ENCODE data around the gene LGI4.
"Not testable (repeated sequence)": the region's sequence is repeated elsewhere in the genome, so short reads cannot be mapped to it uniquely, and the experiment has no call there.

The LGI4 gene

DNA sequence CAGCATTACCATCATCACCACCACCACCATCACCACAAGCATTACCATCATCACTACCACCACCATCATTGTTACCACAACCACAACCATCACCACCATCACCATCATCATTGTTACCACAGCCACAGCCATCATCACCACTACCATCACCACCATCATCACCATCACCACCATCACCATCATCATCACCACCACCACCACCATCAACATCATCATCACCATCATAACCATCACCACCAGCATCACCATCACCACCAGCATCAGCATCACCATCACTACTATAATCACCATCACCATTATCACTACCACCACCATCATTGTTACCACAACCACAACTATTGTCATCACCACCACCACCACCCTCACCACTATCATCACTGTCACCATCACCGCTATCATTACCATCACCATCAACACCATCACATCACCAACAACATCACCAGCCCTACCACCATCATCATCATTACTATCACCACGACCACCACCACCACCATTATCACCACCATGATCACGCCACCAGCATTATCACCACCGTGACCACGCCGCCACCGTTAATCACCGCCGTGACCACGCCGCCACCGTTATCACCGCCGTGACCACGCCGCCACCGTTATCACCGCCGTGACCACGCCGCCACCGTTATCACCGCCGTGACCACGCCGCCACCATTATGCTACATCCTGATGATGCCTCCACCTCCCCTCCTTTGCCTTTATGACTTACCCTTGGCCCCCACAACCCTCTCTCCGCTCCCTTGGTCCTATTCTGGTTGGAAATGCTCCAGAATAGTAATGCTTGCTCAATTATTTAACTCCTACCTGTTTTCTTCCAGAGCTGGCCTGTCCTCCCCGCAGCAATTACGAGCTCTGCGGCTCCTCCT lies 29.2 kb downstream of the LGI4 start:
- no peak for DNase-seq

DNA sequence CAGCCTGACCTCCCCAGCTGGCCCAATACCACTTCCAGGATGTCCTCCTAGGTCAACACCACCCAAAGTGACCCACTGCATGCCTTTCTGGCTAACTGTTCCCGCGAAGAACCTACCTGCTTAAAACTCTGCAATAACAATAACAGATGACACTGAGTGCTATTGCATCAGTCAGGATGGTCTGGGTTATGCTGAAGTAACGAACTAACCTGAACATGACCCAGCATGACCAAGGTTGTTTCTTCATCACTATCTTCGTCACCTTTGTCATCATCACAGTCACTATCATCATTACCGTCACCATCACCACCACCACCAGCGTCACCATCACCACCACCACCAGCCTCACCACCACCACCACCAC lies 29.8 kb downstream of the LGI4 start:
- no peak for DNase-seq

DNA sequence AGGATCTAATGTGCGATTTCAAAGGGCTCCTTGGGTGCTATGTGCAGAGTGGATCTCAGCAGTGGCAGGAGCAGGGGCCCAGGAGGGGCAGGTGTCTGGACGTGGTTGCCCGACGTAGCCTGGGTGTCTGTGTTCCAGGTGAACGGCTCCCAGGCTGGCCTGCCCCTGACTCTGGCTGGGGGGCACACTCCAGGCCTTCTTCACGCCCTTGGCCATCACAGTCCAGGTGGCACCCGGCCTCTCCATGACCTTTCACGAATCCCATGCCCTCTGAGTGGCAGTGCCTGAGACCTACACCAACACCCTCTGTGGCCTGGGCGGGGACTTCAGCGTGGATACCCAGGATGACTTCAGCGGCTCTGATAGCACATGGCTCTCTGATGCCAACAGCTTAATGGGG lies 30.5 kb downstream of the LGI4 start:
- DNase-seq, result no peak

DNA sequence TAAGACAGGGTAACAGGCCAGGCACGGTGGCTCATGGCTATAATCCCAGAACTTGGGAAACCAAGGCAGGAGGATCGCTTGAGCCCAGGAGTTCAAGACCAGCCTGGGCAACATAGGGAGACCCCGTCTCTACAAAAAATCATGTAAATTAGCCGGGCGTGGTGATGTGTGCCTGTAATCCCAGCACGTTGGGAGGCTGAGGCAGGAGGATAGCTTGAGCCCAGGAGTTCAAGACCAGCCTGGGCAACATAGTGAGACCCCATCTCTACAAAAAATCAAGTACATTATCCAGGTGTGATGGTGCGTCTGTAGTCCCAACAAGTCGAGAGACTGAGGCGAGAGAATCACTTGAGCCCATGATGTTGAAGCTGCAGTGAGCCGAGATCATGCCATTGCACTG lies 31.2 kb downstream of the LGI4 start:
- DNase-seq, result not testable (repeated sequence)

DNA sequence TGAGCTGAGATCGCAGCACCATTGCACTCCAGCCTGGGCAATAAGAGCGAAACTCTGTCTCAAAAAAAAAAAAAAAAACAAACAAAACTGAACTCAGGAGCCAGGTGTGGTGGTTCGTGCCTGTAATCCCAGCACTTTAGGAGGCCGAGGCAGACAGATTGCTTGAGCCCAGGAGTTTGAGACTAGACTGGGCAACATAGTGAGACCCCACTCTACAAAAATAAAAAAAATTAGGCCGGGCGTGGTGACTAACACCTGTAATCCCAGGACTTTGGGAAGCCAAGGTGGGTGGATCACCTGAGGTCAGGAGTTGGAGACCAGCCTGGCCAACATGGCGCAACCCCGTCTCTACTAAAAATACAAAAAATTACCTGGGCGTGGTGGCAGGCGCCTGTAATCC lies 32.9 kb downstream of the LGI4 start:
- DNase-seq, result not testable (repeated sequence)

DNA sequence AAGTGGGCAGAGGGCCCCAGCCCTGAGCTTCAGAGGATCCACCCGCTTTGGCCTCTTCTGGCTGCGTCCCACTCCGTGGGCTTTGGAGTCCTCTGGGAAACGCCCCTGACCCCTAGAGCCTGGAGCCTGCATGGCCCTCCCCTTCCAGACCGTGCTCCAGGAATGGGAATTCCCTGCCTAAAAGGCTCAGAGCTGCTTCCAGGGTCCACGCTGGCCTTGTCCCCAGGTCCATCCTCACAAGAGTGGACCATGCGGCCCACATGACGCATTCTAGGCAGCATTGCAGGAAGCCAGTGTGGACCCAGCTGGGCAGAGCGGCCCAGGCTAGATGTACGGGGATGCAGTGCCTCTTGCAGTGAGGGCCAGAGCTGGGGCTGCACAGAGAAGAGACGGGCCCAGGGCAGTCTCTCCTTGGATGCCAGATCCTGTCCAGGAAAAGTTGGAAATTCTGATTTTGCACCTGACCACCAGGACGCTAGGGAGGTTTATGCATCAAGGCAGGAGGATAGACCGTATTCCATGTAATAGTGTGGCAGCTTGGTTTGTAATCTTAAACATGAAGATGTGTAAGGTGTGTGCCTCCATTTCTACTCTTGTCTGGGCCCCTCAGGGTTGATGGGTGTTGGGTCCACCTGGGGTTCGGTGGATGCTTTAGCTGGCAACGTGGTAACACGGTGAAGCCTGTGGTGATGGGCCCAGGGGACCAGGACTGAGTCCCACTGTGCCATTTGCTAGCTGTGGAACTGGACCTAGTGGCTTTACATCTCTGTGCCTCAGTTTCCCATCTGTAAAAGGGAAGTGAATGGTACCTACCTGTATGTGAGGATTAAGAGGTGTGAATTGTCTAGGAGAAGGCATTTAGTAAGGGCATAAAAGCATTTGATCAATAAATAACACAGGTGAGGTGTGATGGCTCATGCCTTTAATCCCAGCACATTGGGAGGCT lies 34.0 kb downstream of the LGI4 start:
- no peak for DNase-seq

DNA sequence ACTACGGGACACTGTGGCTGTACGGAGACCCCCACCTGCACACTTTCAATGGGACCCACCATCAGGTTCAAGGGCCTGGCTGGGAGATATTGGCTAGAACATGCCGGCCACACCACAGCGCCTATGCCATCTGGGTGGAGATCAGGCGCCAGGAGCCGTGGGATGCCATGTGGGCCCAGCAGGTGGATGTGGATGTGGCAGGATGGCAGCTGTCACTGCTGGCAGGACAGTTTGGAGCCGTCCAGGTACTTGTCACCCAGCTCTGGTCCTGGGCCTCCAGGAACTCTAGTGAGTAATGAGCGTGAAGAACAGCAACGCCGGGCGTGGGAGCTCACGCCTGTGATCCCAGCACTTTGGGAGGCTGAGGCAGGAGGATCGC lies 35.0 kb downstream of the LGI4 start:
- no peak for DNase-seq

DNA sequence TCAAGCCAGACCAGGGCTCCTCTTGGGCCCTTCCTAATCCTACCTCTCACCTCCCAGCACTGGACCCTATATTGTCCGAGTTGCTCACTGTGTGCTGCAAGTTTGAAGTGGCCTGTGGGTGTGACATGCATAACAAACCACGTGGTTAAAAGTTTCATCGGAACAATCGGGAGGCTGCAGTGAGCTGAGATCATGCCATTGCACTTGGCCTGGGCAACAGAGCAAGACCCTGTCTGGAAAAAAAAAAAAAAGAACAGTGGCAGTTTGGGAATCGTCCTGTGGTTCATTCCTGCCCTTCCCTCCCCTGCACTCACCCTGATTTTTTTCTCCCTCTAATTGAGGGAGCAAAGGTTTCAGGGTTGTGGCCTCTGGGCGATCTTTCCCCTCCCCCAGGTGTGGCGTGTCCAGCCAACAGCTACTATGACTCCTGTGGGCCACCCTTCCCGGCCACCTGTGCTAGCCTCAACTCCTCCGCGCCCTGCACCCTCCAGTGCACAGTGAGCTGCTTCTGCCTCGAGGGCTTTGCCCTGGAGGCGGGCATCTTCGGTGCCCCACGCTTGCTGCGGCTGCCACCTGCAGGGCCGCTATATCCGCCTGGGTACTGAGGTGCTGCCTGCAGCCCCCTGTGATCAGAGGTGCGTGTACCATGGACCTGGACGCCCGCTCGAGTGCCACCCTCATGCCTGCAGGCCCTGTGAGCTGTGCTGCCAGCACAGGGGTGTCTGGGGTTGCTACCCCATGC lies 35.5 kb downstream of the LGI4 start:
- DNase-seq, result no peak

DNA sequence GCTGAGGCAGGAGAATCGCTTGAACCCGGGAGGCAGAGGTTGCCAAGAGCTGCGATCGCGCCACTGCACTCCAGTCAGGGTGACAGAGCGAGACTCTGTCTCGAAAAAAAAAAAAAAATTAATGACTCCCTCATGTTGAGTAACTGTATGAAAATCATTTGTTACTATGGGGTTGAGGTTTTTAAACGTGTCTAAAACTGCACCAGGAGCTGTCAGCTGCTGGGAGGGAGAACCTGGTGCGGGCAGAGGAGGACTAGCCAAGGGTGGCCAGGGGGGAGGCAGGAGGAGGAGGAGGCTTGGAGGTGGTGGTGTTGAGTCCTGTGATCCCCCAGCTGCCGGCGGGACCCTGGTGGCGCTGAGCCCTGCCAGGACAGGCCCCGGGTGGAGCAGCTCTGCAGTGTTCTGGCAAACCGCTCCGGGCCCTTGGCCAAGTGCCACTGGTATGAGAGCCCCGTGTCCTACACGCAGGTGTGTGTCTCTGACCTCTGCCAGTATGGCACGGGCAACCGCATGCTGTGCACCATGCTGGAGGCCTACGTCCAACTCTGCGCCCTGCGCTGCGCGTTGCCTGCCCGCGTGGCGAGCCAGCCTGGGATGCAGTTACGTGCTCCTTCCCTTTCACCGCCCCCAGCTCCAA lies 36.3 kb downstream of the LGI4 start:
- DNase-seq, result no peak

DNA sequence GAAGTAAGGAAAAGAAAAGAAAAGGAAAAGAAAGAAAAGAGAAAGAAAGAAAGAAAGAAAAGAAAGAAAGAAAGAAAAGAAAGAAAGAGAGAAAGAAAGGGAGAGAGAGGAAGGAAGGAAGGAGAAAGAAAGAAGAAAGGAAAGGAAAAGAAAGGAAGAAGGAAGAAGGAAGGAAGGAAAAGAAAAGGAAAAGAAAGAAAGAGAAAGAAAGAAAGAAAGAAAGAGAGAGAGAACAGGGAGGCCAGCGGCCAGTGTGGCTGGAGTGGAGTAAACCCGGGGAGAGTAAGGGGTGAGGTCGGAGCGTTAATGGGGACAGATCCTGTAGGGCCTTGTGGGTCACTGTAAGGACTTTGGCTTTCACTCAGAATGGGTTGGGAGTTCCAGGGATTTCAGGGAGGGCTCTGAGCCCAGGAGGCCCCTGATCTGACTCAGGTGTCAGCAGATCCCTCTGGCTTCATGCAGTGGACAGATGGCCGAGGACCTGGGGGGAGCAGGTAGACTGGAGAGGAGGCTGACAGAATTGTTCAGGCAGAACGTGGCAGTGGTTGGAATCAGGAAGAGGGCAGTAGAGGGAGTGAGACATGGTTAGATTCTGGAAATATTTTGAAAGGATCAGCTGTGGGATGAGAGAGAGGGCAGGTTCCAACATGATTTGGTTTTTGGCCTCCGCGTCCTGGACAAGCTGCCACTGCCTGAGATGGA lies 39.0 kb downstream of the LGI4 start:
- DNase-seq, result no peak

DNA sequence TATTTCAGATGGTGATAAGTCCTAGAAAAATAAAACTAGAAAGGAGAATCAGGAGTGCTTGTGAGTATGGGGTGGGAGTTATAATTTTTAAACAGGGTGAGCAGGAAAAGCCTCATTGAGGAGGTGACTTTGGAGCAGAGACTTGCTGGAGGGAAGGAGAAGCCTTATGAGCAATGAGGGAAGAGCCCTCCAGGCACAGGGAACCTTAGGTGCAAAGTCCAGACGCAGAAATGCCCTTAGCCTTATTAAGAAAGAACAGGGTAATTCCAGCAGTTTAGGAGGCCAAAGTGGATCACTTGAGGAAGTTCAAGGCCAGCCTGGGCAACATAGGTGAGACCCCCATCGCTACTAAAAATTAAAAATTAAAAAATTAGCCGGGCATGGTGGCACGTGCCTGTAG lies 40.2 kb downstream of the LGI4 start:
- no peak for DNase-seq

DNA sequence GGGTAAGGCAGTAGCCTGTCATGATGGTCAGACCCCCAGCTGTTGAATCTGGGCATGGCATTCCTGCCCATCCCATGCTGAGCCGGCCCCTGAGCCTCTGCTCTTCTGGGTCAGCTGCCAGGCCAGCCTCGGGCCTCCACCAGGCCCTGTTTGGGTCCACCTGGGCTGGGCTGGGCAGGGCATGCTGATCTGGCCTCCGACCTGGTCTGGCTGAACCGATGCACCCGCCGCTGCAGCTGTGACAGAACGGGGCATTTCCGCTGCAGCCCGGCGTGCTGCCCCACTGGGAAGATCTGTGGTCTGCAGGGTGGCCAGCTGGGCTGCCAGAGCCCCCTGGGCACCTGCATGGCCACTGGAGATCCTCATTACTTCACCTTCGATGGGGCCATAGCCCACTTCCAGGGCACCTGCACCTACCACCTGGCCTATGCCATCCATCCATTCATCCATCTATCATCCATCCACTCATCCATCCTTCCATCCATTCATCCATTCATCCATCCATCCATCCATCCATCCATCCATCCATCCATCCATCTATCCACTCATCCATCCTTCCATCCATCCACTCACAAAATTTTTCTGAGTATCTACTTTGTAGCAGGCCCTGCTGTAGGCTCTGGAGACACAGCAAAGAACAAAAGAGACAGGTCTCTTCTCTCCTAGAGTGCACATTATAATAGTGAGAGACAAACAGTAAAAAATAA lies 40.8 kb downstream of the LGI4 start:
- no peak for DNase-seq

DNA sequence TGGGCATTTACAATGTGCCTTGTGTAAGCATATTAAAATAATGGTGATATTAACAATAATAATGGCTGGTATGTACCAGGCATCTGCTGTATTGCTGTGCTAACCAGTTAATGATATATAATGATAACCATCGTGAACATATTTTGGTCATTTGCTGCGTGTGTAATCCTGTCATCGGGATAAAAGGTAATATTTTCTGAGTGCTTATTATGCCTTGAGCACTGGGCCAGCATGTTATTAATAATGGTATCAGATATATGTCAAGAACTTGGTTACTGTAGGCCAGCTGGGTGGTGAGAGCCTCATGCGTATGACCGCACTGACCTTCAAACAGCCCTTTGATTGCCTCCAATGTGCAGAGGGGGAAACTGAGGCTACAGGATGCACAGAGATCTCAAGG lies 41.4 kb downstream of the LGI4 start:
- no peak for DNase-seq

DNA sequence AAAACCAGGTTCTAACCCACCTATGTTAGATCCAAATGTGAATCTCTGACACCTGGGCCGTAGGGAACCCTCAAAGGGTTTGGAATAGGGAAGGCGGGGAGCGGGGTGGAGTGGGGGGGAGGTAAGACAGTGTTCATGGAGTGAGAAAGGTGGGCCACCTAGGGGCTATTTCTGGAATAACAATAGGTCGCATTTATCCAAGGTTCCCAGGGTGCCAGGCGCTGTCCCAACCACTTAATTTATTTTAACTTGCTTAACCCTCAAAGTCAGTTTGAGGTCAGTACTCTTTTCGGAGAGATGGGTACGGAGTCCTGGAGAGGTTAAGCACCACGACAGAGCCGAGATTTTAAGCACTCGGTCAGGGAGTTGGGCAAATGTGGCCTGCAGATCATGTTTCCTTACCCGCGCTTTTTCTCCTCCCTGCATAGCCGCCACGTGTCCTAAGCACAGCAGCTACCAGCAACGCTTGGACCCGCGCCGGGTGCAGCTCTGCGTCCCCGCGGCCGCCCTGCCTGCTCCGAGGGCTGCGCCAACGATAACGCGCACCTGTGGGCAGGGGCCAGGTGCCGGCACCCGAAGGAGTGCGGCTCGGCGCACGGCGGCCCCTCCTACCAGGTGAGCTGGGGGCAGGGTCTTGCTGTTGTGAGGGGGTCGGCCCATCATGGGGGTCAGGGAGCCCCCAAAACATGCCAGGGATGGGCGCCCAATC lies 44.2 kb downstream of the LGI4 start:
- peak; percentile 74 for DNase-seq

DNA sequence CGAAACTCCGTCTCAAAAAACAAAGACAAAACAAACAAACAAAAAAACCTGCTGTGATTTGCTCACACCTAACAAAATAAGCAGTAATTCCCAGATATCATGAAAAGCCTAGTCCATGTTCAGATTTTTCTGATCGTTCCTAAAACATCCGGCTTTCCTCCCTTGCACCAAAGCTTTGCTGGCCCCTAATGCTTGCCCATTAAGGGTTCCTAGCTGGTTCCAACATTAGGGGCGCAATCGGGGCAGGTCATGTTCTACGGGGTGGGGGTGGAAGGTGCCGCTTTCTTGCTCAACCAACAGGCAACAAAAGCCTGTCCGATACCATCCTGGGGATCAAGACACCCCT lies 44.7 kb downstream of the LGI4 start:
- DNase-seq, result no peak

DNA sequence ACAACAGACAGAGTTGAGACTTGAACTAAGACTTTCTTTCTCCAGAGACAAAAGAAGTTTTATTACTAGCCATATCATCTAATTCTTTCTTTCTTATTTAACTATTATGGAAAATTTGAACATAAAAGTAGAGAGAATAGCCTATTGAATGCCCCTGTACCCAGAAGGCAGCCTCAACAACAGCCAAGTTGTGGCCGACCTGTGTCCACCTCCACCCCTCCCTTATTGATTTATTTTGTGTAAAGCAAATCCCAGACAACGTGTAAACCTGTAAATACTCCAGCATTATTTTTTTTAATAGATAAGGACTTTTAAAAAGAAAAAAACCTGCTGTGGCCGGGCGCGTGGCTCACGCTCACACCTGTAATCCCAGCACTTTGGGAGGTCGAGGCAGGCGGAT lies 45.3 kb downstream of the LGI4 start:
- DNase-seq, result no peak

DNA sequence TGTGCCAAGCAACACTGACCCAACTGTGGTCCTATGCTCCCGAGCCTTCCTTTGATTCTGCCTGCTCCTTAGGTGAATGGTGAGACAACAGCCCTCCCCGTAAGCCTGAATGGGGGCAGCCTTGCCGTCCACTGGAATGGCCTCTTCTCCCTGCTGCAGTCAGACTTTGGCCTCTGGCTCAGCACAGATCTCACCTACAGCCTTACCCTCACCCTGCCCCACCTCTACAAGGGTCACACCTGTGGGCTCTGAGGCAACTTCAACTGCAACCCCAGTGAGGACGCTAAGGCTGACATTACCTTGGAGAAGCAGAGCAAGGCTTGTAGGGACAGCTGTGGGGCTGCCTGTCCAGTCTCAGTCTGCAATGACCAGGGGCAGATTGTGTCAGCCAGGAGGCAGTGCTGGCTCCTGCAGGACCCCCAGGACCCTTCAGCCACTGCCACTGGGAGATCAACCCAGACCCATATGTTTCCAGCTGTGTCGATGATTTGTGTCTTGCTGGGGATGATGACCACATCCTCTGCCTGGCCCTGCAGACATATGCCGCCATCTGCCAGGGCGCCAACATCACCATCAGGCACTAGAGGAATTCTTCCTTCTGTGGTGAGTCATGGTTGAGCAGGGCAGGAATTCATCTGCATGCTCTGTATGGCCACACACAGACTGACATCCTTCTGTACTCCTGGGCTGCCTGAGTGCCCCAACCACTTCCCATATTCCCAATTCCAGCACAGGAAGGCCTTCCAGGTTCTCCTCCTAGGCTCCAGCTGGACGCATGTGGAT lies 46.5 kb downstream of the LGI4 start:
- no peak for DNase-seq

DNA sequence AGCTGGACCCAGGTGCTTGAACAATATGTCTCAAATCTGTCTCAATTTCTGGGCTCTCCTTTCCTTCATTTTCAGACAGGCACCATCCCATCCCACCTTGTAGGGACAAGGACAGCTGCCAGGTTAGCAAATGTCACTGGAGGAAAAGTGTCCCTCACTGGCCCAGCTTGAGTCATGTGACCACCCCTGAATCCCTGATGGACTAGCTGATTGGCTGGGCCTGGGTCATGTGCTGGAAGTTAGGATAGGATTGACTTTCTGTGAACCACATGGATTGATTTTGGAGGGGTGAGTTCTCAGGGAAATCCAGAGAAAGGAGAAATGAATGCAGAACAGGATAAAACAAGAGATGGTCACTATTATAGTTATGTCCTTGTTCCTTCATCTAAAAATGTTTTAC lies 47.5 kb downstream of the LGI4 start:
- DNase-seq, result no peak

DNA sequence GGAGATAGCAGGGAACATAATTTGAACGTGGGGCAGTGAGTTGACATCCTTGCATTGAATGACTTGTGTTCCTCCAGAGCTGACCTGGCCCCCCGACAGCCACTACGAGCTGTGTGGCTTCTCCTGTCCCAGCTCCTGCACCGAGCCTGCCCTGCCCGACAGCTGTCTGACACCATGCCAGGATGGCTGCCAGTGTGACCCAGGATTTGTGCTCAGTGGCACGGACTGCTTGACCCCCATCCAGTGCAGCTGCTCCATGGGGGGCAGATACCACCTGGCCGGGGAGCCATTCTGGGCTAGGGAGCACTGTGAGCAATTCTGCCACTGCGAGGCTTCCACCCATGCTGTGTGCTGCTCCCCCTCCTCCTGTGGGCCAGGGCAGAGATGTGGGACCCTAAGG lies 48.4 kb downstream of the LGI4 start:
- DNase-seq, result no peak

DNA sequence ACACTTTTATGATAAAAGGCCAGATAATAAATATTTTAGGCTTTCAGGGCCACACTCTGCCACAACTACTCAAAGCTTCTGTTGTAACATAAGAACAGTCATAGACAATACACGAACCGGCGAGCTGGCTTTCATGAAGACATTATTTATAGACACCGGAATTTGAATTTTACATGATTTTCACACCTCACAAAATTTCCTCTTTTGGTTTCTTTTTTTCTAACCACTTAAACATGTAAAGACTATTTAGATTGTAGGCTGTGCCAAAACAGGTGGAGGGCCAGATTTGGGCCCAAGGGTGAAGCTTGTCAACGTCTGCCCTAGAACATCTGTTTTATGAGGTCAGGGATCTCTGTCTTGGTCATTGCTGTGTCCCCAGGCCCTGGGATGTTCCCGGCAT lies 48.9 kb downstream of the LGI4 start:
- DNase-seq, result no peak
